NK-92 treated with Interleukin-12 subunit alpha and Interleukin-12 subunit beta, amount 100 ng/mL, for 24 hours (cell line): ENCODE data around the gene ASH1L.
"Not testable (repeated sequence)": the region's sequence is repeated elsewhere in the genome, so short reads cannot be mapped to it uniquely, and the experiment has no call there.

Experiments
- DNase-seq: peaks from one replicate; lab custom pipeline; 2025; lab: John Stamatoyannopoulos, UW

ASH1L gene

GRCh38 chr1:155437405-155437804 lies 125.2 kb downstream of the ASH1L start:
- no peak for DNase-seq

- not testable (repeated sequence) for DNase-seq
Measured at GRCh38 chr1:155433831-155434389, 128.7 kb downstream of the ASH1L start.

- DNase-seq: not testable (repeated sequence)
Measured at GRCh38 chr1:155433128-155433830, 129.3 kb downstream of the ASH1L start.

GRCh38 chr1:155424091-155424490 lies 138.5 kb downstream of the ASH1L start:
- DNase-seq: no peak

GRCh38 chr1:155420788-155421187 lies 141.8 kb downstream of the ASH1L start:
- no peak for DNase-seq

- not testable (repeated sequence) for DNase-seq
Measured at GRCh38 chr1:155411840-155412239, 150.8 kb downstream of the ASH1L start.

GRCh38 chr1:155410931-155411330 lies 151.7 kb downstream of the ASH1L start:
- no peak for DNase-seq

GRCh38 chr1:155396874-155397476 lies 165.6 kb downstream of the ASH1L start:
- DNase-seq: no peak

- no peak for DNase-seq
Measured at GRCh38 chr1:155392898-155393411, 169.6 kb downstream of the ASH1L start.

GRCh38 chr1:155389826-155390225 lies 172.8 kb downstream of the ASH1L start:
- no peak for DNase-seq

- not testable (repeated sequence) for DNase-seq
Measured at GRCh38 chr1:155385836-155386235, 176.8 kb downstream of the ASH1L start.

GRCh38 chr1:155383406-155383805 lies 179.2 kb downstream of the ASH1L start:
- no peak for DNase-seq

GRCh38 chr1:155379631-155380090 lies 182.9 kb downstream of the ASH1L start:
- DNase-seq: no peak

- no peak for DNase-seq
Measured at GRCh38 chr1:155379180-155379579, 183.4 kb downstream of the ASH1L start.

- DNase-seq: no peak
Measured at GRCh38 chr1:155360051-155360450, 202.6 kb downstream of the ASH1L start.

- DNase-seq: no peak
Measured at GRCh38 chr1:155352631-155353030, 210.0 kb downstream of the ASH1L start.

- DNase-seq: no peak
Measured at GRCh38 chr1:155342842-155343241, 219.8 kb downstream of the ASH1L start.

GRCh38 chr1:155339515-155340097 lies 223.0 kb downstream of the ASH1L start:
- DNase-seq: no peak

- DNase-seq: no peak
Measured at GRCh38 chr1:155334962-155335361, 227.6 kb downstream of the ASH1L start.

GRCh38 chr1:155329980-155330598 lies 232.5 kb downstream of the ASH1L start:
- DNase-seq: no peak

GRCh38 chr1:155328856-155329255 lies 233.7 kb downstream of the ASH1L start:
- DNase-seq: not testable (repeated sequence)

GRCh38 chr1:155327981-155328380 lies 234.6 kb downstream of the ASH1L start:
- DNase-seq: no peak
